Hematopoietic multipotent progenitor cell (in vitro differentiated cells): Measurements from ENCODE around the gene GGCT. TPM values are rescaled to one million over a fixed set of nuclear protein-coding genes. Genes with fewer than 3 reads are reported as not detected.
"Not testable (repeated sequence)": the region's sequence is repeated elsewhere in the genome, so short reads cannot be mapped to it uniquely, and the experiment has no call there.

ENCODE experiments used
- DNase-seq, 3 donors: peaks; one replicate each; pipeline ENCODE4 v3.0.0-alpha.2; 2011 to 2015; ENCODE audit warnings: low read depth in 2 of 3, low spot score in 2 of 3
- total RNA-seq: library from RNA; depleted of rRNA; stranded (reverse); fragments of >200 nt; gene quantifications from one replicate; pipeline ENCODE4 v1.2.3, GENCODE V29; 2012

Gene GGCT, protein sequence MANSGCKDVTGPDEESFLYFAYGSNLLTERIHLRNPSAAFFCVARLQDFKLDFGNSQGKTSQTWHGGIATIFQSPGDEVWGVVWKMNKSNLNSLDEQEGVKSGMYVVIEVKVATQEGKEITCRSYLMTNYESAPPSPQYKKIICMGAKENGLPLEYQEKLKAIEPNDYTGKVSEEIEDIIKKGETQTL
- total RNA-seq: 17.8 TPM

- peak; percentile 83 to 98 (median 97) for DNase-seq
Observed at GRCh38 chr7:30504301-30505173, at the start of gene GGCT. Gene GGCT (minus strand): TSS chr7:30504829. CDS start chr7:30504709, 120 bp downstream.

DNA sequence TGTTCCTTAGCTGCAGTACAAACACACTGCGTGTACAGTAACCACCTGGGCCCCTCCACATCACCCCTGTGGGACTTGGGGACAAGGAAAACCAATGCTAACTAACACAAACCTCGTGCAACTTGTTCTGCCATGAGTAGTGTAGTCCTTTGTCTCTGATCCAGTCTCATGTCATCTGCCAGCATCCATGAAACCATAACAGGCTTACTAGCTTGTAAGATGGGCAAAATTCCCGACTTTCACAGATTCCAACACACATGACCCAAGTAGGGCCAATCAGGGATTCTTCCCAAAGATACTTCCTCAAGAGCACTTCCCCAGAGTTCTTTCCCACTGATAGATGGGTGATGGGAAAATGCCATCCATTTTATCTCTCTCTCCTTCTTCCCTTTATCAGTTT, 48.9 kb upstream of the GGCT start:
- no peak for DNase-seq

DNA sequence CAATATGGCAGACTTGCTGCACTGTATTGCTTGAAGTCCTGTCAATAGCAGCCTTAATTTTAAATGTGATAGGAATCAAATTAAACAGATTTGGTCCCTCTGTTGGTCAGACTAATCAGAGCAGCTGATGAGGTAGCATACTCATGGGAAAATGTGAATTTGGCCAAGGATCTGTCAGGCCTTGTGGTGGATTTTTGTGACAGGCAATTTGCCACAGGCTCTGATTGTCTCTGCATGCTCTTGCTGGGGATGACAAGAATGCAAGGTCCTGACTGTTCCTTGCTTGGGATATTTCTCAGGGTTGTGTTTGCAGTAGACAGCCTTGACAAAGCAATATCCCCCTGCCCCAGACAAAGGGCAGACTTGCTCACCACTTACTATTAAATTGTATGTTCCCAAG, 48.5 kb upstream of the GGCT start:
- DNase-seq: no peak

DNA sequence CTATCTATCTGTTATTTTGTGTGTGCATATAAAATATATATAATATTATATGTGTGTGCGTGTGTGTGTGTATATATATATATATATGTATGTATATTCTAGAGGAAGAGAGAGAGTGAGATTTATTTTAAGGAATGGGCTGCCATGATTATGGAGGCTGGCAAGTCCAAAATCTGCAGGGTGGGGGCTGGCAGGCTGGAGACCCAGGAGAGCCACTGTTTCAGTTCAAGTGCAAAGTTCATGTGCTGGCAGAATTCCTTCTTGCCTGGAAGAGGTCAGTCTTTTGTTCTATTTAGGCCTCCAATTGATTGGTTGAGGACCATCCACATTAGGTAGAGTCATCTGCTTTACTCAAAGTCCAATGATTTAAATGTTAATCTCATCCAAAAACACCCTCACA, 47.7 kb upstream of the GGCT start:
- DNase-seq: no peak

GRCh38 chr7:30549931-30550493, 45.4 kb upstream of the GGCT start:
- DNase-seq: no peak

- DNase-seq: peak in 2 of 3 donors; percentile 30 to 42
Observed at GRCh38 chr7:30548845-30549244, 44.2 kb upstream of the GGCT start.

DNA sequence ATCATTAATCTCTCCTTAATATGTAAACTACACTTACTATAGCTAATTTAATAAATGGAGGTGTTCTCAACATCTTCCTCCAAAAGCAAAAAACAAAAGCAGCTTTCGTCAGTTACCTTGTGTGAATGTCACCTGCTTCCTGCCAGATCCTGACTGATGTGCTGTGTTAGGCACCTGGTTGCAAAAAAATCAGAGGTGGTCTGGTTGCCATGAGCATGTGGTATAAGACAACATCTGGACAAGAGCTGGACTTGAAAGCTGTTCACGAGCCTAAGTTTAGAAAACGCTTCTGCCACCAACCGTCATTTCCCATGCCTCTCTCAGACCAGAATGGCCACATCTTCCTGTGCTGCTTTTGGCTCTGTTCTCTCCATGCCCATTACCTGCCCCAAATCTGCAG, 42.0 kb upstream of the GGCT start:
- DNase-seq: no peak

- DNase-seq: no peak
Observed at GRCh38 chr7:30545791-30546555, 41.3 kb upstream of the GGCT start.

DNA sequence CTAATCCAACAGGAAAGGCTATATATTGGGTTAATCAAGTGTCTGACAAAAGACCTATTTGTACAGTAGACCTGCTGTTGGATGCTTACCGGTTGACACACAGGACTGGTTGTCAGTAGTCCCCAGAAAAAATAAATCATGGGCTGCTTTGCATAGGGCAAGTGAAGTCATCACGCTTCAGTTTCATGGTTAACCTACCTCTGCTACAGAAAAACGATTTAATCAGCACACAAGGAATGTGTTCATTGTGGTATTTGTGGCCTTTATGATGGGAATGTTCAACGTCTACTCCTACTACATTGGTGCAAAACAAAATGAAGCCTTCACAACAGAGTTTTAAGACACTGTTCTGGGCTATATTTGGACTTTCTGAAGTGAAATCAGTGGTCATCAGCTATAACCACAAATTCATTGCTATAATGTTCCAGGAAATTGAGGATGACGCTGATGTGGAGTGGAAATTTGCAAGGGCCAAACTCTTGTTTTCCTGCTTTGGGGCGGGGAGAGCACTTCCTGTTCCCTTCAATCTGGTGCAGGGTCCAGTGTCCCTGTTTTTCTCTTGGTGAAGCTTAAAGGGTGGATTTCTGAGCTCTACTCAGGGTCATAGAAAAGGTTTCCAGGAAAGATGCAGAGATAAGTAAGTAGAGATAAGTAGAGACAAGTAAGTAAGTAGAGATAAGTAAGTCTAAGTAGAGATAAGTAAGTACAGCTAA, 39.3 kb upstream of the GGCT start:
- DNase-seq: no peak

DNA sequence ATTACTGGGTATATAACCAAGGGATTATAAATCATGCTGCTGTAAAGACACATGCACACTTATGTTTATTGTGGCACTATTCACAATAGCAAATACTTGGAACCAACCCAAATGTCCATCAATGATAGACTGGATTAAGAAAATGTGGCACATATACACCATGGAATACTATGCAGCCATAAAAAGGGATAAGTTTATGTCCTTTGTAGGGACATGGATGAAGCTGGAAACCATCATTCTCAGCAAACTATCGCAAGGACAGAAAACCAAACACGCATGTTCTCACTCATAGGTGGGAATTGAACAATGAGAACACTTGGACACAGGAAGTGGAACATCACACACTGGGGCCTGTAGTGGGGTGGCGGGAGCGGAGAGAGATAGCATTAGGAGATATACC, 38.5 kb upstream of the GGCT start:
- DNase-seq: not testable (repeated sequence)

DNA sequence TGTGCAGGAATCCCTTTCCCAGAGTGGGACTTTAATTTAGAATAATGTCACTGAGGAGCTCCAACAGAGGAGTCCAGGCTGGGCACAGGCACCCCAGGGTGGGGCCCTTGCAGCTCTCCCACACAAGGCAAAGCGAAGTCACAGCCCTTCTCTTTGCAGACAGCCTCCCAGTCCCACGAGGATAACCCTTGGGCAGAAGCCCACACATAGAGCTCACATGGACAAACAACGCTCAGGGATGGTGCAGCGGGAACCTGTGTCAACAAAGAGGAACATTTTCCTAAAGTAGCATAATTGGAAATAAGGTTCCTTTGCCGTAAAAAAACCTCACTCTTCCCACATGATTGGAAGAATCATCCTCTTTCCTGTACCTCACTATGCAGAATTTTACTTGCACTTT, 29.3 kb upstream of the GGCT start:
- no peak for DNase-seq

GRCh38 chr7:30531286-30531685, 26.7 kb upstream of the GGCT start:
- DNase-seq: no peak

DNA sequence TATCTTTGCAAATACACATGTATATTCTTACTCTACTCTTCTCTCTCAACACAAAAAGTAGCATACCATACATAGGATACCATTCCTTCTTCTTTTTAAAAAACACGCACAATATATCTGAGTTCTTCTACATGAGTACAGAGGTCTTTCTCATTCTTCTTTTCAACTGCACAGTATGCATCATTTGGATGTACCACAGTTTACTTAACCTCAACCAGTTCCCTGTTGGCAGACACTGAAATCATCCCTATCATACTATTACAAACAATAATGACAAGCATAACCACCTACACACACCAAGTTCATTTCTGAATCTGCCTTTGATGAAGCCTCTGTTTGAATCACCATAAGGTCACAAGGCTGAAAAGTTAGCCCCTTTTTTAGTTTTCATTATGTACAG, 25.7 kb upstream of the GGCT start:
- no peak for DNase-seq

DNA sequence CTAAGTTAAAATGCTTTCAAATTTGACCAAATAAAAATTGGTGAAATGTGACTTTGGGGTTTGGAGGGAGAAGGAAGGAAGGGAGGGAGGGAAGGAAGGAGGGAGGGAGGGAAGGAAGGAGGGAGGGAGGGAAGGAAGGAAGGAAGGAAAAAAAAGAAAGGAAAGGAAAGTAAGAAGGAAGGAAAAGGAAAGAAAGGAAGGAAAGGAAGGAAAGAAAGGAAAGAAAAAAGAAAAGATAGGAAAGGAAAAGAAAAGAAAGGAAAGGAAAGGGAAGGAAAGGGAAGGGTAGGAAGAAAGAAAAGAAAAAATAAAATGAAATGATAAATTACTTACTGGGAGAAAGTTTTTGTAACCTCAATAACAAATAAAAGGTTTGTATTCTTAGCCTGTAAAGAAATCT, 24.1 kb upstream of the GGCT start:
- DNase-seq: no peak

GRCh38 chr7:30527297-30527696, 22.7 kb upstream of the GGCT start:
- not testable (repeated sequence) for DNase-seq

DNA sequence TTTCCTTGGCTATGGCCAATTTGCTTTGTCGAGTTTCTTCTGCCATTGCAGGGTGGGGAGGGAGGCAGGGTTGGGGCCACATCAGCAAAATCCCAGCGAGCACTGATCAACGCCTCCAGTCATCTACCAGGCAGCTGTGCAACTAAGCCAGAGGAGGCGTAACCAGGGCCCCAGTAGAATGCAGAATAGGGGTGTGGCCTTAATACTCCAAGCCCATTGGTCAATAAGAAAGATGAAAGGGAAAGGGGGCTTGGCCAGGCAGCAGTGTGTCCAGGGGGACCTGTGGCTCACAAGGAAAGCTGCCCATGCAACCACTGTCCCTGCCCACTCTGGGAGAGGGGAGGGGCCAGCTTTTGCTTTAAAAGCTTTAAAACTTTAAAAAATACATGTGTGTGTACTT, 21.5 kb upstream of the GGCT start:
- no peak for DNase-seq

GRCh38 chr7:30525429-30525828, 20.8 kb upstream of the GGCT start:
- DNase-seq: no peak

- DNase-seq: no peak
Observed at GRCh38 chr7:30524545-30524944, 19.9 kb upstream of the GGCT start.

DNA sequence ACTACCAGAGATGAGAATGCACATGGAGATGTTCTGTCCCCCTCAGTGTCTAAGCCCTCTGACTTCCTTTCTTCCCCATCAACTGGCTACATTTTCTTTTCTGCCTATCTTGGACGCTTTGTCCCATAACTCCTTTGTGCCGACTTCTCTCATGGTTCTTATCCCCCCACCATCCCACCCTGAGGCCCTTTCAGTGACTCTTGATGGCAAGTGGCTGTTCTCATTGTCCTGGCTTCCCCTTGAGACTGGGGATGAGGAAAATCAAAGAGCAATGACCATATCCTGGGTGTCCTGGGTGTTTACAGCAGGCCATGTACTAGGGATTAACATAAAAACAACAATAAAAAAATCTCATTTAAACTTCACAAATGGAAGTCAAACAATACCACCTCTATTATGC, 18.8 kb upstream of the GGCT start:
- no peak for DNase-seq

DNA sequence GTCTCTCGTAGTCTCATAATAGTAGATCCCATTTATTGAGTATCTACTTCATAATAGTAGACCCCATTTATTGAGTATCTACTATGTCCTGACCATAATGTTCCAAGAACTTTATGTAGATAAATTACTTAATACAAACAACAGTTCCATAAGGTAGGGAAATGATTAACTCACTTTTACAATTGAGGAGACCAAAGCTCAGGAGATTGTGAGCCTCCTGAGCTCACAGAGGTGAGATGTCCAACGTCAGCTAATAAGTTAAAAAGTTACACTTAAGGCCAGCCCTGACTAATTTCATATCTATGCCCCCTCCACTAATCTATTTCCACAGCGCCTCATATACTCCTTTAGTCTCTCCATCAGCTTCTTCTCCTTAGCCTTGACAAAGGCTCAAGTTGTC, 17.5 kb upstream of the GGCT start:
- no peak for DNase-seq

DNA sequence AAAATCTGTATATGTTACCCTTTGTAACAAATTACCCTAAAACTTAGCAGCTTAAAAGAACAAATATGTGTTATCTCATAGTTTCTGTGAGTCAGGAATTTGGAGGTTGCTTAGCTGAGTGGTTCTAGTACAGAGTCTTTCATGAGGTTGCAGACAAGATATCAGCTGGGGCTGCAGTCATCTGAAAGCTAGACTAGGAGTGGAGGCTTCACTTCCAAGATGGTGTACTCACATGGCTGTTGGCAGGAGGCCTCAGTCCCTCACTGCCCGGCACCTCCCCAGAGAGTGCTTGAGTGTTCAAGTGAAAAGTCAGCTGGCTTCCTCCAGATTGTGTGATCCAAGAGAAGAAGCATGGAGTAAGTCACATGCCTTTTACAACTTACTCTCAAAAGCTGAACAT, 16.9 kb upstream of the GGCT start:
- no peak for DNase-seq
